Chondrocyte (in vitro differentiated cells): ENCODE data around the gene APOL4. TPM values are rescaled to one million over a fixed set of nuclear protein-coding genes. Genes with fewer than 3 reads are reported as not detected.

Experiments used
- DNase-seq: peaks from one replicate; pipeline ENCODE4 v3.0.0; 2021; ENCODE audit warnings: mixed read lengths, low spot score
- H3K27ac Mint-ChIP-seq: one replicate; pipeline ENCODE4 v1.8.0; 2021; ENCODE audit warnings: mild to moderate bottlenecking, moderate library complexity, mixed read lengths; ENCODE audit not compliant: unreplicated experiment
- H3K27me3 Mint-ChIP-seq: 2 replicates; pipeline ENCODE4 v1.8.0; 2021; ENCODE audit warnings: low read depth, mixed read lengths
- H3K36me3 Mint-ChIP-seq: 2 replicates; pipeline ENCODE4 v1.8.0; 2021; ENCODE audit warnings: low read depth, mixed read lengths
- H3K4me1 Mint-ChIP-seq: 2 replicates; pipeline ENCODE4 v1.8.0; 2021; ENCODE audit warnings: low read depth, mild to moderate bottlenecking, mixed read lengths
- H3K4me3 Mint-ChIP-seq: one replicate; pipeline ENCODE4 v1.8.0; 2021; ENCODE audit warnings: mild to moderate bottlenecking, moderate library complexity, mixed read lengths; ENCODE audit not compliant: unreplicated experiment
- H3K9me3 Mint-ChIP-seq: 2 replicates; pipeline ENCODE4 v1.8.0; 2021; ENCODE audit warnings: low read depth, mixed read lengths
- total RNA-seq: library from RNA; stranded (reverse); gene quantifications from 3 replicates; pipeline ENCODE4 v1.2.1, GENCODE V29; 2021
- TF ChIP-seq, protein P1 (sequence below): fragments of 200-600 bp; sonication (generic); IDR thresholded peaks from 2 replicates; pipeline ENCODE4 v1.5.0; 2021; ENCODE audit warnings: antibody characterized with exemption, mild to moderate bottlenecking, moderate library complexity

Gene APOL4
- total RNA-seq, 1 donor from 2014 or later: not detected

DNA sequence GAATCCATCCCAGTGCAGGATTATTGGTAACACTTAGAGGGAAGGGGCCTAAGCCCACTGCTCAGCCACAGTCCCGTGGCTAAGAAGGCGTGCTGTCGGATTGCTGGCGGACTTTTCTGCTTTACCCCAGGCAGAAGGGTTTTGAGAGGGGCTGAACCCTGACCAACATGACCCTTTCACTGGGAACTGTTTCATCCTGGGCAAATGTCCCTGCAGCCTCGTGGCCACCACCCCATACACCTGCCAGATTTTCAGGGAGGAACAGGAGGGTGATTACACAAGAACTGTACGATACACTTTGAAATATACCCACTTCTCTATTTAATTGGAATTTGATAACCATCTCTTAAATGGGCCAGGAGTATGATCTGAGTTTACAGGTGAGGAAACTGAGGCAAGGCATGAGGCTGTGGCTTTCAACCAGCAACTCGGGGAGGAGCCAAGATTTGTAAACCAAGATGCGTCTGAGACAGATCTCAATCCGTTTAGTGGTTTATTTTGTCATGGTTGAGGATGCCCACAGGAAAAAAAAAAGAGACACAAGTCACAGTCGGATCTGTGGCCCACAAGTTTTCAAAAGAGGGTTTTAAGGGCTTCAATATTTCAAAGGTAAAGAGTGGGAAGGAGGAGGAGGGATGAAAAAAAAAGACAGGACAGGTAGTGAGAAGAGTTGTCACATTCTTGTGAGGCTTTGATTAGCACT lies 34.9 kb downstream of the APOL4 start:
- H3K36me3 Mint-ChIP-seq: no peaks in the 10 kb centered on the region
- H3K27me3 Mint-ChIP-seq: peaks cover 3% of the 10 kb centered on the region
- TF ChIP-seq, protein P1, sequence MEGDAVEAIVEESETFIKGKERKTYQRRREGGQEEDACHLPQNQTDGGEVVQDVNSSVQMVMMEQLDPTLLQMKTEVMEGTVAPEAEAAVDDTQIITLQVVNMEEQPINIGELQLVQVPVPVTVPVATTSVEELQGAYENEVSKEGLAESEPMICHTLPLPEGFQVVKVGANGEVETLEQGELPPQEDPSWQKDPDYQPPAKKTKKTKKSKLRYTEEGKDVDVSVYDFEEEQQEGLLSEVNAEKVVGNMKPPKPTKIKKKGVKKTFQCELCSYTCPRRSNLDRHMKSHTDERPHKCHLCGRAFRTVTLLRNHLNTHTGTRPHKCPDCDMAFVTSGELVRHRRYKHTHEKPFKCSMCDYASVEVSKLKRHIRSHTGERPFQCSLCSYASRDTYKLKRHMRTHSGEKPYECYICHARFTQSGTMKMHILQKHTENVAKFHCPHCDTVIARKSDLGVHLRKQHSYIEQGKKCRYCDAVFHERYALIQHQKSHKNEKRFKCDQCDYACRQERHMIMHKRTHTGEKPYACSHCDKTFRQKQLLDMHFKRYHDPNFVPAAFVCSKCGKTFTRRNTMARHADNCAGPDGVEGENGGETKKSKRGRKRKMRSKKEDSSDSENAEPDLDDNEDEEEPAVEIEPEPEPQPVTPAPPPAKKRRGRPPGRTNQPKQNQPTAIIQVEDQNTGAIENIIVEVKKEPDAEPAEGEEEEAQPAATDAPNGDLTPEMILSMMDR: no peak
- H3K4me3 Mint-ChIP-seq: no peak overlapping the region
- H3K4me1 Mint-ChIP-seq: no peaks in the 10 kb centered on the region
- H3K27ac Mint-ChIP-seq: no peak overlapping the region
- H3K9me3 Mint-ChIP-seq: peaks cover 4% of the 10 kb centered on the region
- DNase-seq: no peak

DNA sequence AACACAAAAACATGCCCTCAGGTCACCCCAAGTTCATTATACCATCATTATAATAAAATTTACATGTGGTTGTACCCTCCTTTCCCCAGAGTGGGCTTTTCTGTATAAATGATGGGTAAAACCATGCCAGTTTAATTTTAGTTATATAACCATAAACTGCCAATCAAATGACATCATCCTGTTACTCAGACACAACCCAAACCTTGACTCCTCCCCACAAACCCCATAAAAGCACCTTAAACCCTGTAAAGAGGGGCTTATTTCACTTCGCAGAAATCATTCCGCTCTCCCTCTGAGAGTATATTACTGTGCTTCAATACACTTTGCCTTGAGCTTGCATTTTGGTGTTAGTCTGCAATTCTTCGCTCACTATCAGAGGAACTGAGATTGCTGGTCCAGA lies 35.5 kb downstream of the APOL4 start:
- Mint-ChIP-seq H3K36me3 (no peaks in the 10 kb centered on the region), H3K9me3 (peaks cover 4% of the 10 kb centered on the region), H3K27me3 (peaks cover 3% of the 10 kb centered on the region), H3K4me1 (peaks cover under 1% of the 10 kb centered on the region), H3K4me3 (no peak overlapping the region), H3K27ac (no peak overlapping the region)
- TF ChIP-seq, protein P1: no peak
- no peak for DNase-seq

DNA sequence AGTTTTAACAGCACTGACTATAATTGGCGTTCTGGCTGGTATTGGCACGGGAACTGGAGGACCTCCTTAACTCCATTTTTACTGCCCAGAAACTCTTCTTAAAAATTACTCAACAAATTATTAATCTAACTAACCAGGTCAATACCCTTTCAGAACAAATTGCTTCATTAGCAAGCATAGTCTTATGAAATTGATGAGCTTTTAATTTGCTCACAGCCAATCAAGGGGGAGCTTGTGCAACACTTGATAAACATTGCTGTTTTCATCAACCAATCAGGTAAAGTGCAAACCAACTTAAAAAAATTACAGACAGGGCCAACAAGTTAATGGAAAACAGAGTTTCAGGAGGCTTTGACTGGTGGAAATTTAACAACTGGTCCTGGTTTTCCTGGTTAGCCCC lies 36.5 kb downstream of the APOL4 start:
- no peaks in the 10 kb centered on the region for H3K36me3 Mint-ChIP-seq
- peaks cover 4% of the 10 kb centered on the region for H3K9me3 Mint-ChIP-seq
- no peak overlapping the region for H3K4me3 Mint-ChIP-seq
- H3K27ac Mint-ChIP-seq: no peak overlapping the region
- H3K27me3 Mint-ChIP-seq: peaks cover 3% of the 10 kb centered on the region
- TF ChIP-seq, protein P1: no peak
- H3K4me1 Mint-ChIP-seq: peaks cover 10% of the 10 kb centered on the region
- DNase-seq: no peak

DNA sequence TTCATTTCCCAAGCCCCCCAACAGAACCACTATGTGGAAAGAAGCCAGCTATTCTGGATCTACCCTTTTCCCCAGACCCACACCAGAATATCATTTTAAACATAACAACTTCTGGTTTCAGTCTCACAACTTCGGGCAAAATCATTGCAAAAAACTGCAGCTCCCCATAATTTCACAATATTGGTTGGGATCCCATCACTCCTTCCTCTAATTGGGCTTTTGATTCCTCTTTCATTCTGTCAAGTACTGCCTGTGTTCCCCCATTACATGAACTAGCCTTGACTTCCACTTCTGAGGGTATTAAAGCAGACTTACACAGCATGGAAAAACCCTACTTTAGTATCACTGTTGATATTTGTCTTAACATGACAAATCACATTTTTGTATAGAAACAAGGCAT lies 37.0 kb downstream of the APOL4 start:
- Mint-ChIP-seq H3K27ac (no peak overlapping the region), H3K9me3 (peaks cover 4% of the 10 kb centered on the region), H3K4me3 (no peak overlapping the region), H3K4me1 (peaks cover 15% of the 10 kb centered on the region), H3K27me3 (peaks cover 3% of the 10 kb centered on the region), H3K36me3 (no peaks in the 10 kb centered on the region)
- TF ChIP-seq, protein P1: no peak
- no peak for DNase-seq

DNA sequence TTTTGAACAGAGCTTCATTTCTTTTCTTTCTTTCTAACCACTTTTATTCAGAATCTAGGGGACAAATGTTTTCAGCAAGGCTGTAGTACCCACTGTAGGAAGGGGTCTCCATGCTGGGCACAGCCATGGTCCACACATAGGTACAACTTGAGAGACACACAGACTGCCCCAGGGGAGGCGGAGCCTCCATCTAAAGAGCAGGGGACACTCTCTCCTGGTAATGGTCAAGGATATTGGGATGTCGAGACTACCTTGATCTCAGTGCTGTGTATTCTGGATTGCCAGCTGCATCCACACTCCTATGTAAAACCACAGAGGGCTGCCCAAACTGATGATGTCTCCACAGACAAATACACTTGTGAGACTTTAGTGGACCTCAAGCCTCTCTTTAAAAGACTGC lies 38.1 kb downstream of the APOL4 start:
- TF ChIP-seq, protein P1: no peak
- Mint-ChIP-seq H3K36me3 (no peaks in the 10 kb centered on the region), H3K9me3 (no peaks in the 10 kb centered on the region), H3K27me3 (peaks cover 3% of the 10 kb centered on the region), H3K4me3 (no peak overlapping the region), H3K4me1 (peaks cover 18% of the 10 kb centered on the region), H3K27ac (no peak overlapping the region)
- no peak for DNase-seq
